D721Med (cell line): ENCODE measurements around the gene ADSS1.
"Not testable (repeated sequence)": the region's sequence is repeated elsewhere in the genome, so short reads cannot be mapped to it uniquely, and the experiment has no call there.

Experiments used
- DNase-seq: peaks from one replicate; pipeline ENCODE4 v3.0.0; 2011; ENCODE audit warnings: low spot score; ENCODE audit not compliant: insufficient read length
- FAIRE-seq: peaks from 2 replicates; lab custom pipeline; 2011; peaks lifted over from hg19 to GRCh38; lab: Jason Lieb, UNC
- CTCF ChIP-seq: IDR thresholded peaks from 2 replicates; pipeline ENCODE4 v1.5.1; 2012; ENCODE audit warnings: mild to moderate bottlenecking, control low read depth; ENCODE audit not compliant: insufficient read depth; ENCODE audit errors: missing control alignments

The ADSS1 gene

GRCh38 chr14:104744484-104744883 is 20.5 kb downstream of the ADSS1 start:
- FAIRE-seq (no peak), DNase-seq (no peak)
- TF ChIP-seq CTCF: no peak

GRCh38 chr14:104745431-104745830 is 21.4 kb downstream of the ADSS1 start:
- DNase-seq: no peak
- FAIRE-seq: no peak
- no peak for TF ChIP-seq CTCF

GRCh38 chr14:104746071-104746545 is 22.1 kb downstream of the ADSS1 start:
- DNase-seq (no peak), FAIRE-seq (no peak)
- no peak for TF ChIP-seq CTCF

- TF ChIP-seq CTCF: no peak
- FAIRE-seq: no peak
- no peak for DNase-seq
These were observed 23.0 kb downstream of the ADSS1 start for GRCh38 chr14:104746934-104747481.

- FAIRE-seq: no peak
- no peak for TF ChIP-seq CTCF
These were observed 23.8 kb downstream of the ADSS1 start for GRCh38 chr14:104747876-104748275.

GRCh38 chr14:104749111-104749649 is 25.2 kb downstream of the ADSS1 start:
- FAIRE-seq (no peak), DNase-seq (no peak)
- TF ChIP-seq CTCF: no peak

More at GRCh38 chr14:104747876-104748275, 23.8 kb downstream of the ADSS1 start:
- no peak for DNase-seq

GRCh38 chr14:104750056-104750752 is 26.2 kb downstream of the ADSS1 start:
- DNase-seq (no peak), FAIRE-seq (no peak)

GRCh38 chr14:104750753-104751057 is 26.7 kb downstream of the ADSS1 start:
- not testable (repeated sequence) for FAIRE-seq

More at GRCh38 chr14:104750056-104750752, 26.2 kb downstream of the ADSS1 start:
- TF ChIP-seq CTCF: no peak

More at GRCh38 chr14:104750753-104751057, 26.7 kb downstream of the ADSS1 start:
- not testable (repeated sequence) for DNase-seq
